ENCODE data around the gene FAM180B.
"Not testable (repeated sequence)": the region's sequence is repeated elsewhere in the genome, so short reads cannot be mapped to it uniquely, and the experiment has no call there.

- not testable (repeated sequence) for TF ChIP-seq CTCF (IDR thresholded peaks at IDR 0.05 in 4 of 5, conservative IDR thresholded peaks at IDR 0.05 in 1 of 5); POLR2A (IDR thresholded peaks at IDR 0.05)
Observed at GRCh38 chr11:47546274-47546673, 40.2 kb upstream of the FAM180B start.
